ENCODE results near the gene HEXA.

- TF ChIP-seq CTCF (conservative IDR thresholded peaks at IDR 0.05; ENCODE audit: low read length) (no peak), EZH2phosphoT487 (IDR thresholded peaks at IDR 0.05; ENCODE audit: borderline replicate concordance) (no peak)
Measured at GRCh38 chr15:72307026-72307425, 68.8 kb downstream of the HEXA start.

All from Loucy (cell line).